GM21423 (cell line): ENCODE results near the gene TNRC6A.

Source experiments
- ATAC-seq: cut with Tn5 transposase; IDR thresholded peaks from one replicate; pipeline ENCODE4 v1.9.1; 2021; ENCODE audit warnings: mild to moderate bottlenecking, moderate library complexity; ENCODE audit not compliant: unreplicated experiment

The TNRC6A gene

DNA sequence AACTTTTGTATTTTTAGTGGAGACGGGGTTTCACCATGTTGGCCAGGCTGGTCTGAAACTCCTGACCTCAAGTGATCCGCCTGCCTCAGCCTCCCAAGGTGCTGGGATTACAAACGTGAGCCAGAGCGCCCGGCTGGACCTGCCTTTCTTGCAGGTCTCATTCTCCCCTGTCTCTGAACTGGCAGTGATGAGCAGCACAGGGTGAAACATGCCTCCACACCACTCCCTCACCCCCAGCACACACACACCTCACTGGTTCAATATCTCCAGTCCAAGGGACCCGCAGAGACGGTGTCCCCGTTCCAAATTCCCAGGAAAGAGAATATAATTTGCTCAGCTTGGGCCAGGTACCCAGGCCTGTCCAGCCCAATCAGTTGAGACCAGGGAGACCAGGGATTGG, 139.6 kb downstream of the TNRC6A start:
- no peak for ATAC-seq

DNA sequence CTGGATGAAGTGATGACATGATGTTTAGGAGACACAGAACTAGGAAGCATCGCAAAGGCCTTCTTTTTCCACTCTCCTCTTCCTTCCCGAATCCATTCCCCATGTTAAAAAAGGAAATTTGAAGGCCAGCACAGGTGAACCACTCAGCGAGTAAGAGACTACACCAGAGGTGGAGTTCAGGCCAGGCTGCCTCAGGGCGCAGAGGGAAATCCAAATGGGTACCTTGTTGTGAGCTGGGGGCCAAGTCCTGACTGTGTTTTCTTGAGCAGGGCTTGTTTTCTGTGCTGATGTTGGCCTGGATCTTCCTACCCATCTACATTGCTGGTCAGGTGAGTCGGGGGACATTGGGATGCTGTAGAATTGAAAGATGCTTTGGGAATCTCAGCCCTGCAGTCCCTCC, 142.4 kb downstream of the TNRC6A start:
- no peak for ATAC-seq

GRCh38 chr16:24873028-24873427, 143.6 kb downstream of the TNRC6A start:
- no peak for ATAC-seq

DNA sequence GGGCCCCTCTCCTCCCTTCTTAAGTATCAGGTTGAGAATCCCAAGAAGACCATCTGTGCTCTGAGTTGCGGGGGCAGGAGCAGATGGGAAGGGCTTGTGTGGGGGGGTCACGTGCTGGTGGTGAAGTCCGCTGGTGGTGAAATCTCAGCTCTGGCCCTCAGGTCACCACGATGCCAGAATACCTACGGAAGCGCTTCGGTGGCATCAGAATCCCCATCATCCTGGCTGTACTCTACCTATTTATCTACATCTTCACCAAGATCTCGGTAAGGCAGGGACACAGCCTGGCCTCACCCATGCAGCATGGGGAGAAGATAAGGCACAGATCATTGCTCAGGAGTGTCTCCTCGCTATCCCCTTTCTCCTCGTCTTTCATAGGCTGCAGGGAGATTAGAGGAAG, 146.0 kb downstream of the TNRC6A start:
- no peak for ATAC-seq
